Measurements from ENCODE around the gene PLEKHG4.
A peak's percentile ranks its signal among the peaks of the same experiment; 100 is the strongest.

PLEKHG4 gene

GRCh38 chr16:67259705-67260104 lies 19.6 kb upstream of the PLEKHG4 start:
- no peak for TF ChIP-seq CTCF (IDR thresholded peaks at IDR 0.05; ENCODE audit: insufficient read depth, low read depth, low read length, missing control alignments)
- no peak overlapping the region for H3K4me3 ChIP-seq (ENCODE audit: low read length)
- no peak for DNase-seq (ENCODE audit: low read depth)

GRCh38 chr16:67260426-67261063 lies 18.8 kb upstream of the PLEKHG4 start:
- peak; percentile 88 for TF ChIP-seq CTCF (IDR thresholded peaks at IDR 0.05; ENCODE audit: insufficient read depth, low read depth, low read length, missing control alignments)
- H3K4me3 ChIP-seq (ENCODE audit: low read length), result no peak overlapping the region
- DNase-seq (ENCODE audit: low read depth), result peak; percentile 69

GRCh38 chr16:67263201-67263600 lies 16.1 kb upstream of the PLEKHG4 start:
- no peak overlapping the region for H3K4me3 ChIP-seq (ENCODE audit: low read length)
- DNase-seq (ENCODE audit: low read depth), result no peak
- TF ChIP-seq CTCF (IDR thresholded peaks at IDR 0.05; ENCODE audit: insufficient read depth, low read depth, low read length, missing control alignments), result no peak

GRCh38 chr16:67264277-67264676 lies 15.1 kb upstream of the PLEKHG4 start:
- no peak for TF ChIP-seq CTCF (IDR thresholded peaks at IDR 0.05; ENCODE audit: insufficient read depth, low read depth, low read length, missing control alignments)
- H3K4me3 ChIP-seq (ENCODE audit: low read length), result no peak overlapping the region
- no peak for DNase-seq (ENCODE audit: low read depth)

- TF ChIP-seq CTCF (IDR thresholded peaks at IDR 0.05; ENCODE audit: insufficient read depth, low read depth, low read length, missing control alignments), result no peak
- no peak overlapping the region for H3K4me3 ChIP-seq (ENCODE audit: low read length)
- no peak for DNase-seq (ENCODE audit: low read depth)
Measured at GRCh38 chr16:67264866-67265265, 14.5 kb upstream of the PLEKHG4 start.

GRCh38 chr16:67265834-67266233 lies 13.5 kb upstream of the PLEKHG4 start:
- no peak overlapping the region for H3K4me3 ChIP-seq (ENCODE audit: low read length)
- no peak for TF ChIP-seq CTCF (IDR thresholded peaks at IDR 0.05; ENCODE audit: insufficient read depth, low read depth, low read length, missing control alignments)
- DNase-seq (ENCODE audit: low read depth), result no peak

- TF ChIP-seq CTCF (IDR thresholded peaks at IDR 0.05; ENCODE audit: insufficient read depth, low read depth, low read length, missing control alignments), result no peak
- no peak for DNase-seq (ENCODE audit: low read depth)
- H3K4me3 ChIP-seq (ENCODE audit: low read length), result no peak overlapping the region
Measured at GRCh38 chr16:67268136-67268579, 11.2 kb upstream of the PLEKHG4 start.
